GM18907 (cell line): ENCODE results near the gene PROCA1.

Experiments
- ATAC-seq: cut with Tn5 transposase; IDR thresholded peaks from one replicate; pipeline ENCODE4 v1.9.1; 2021; ENCODE audit warnings: mild to moderate bottlenecking, moderate library complexity; ENCODE audit not compliant: unreplicated experiment

PROCA1 gene

GRCh38 chr17:28712705-28713415 lies 1.2 kb upstream of the PROCA1 start:
- ATAC-seq, result no peak

- peak; percentile 23 for ATAC-seq
These were observed 480 bp upstream of the PROCA1 start for GRCh38 chr17:28712032-28712704.

- ATAC-seq, result peak; percentile 70
These were observed 596 bp downstream of the PROCA1 start for GRCh38 chr17:28710861-28711722.

- no peak for ATAC-seq
These were observed 4.4 kb downstream of the PROCA1 start for GRCh38 chr17:28707339-28707720.

- ATAC-seq, result no peak
These were observed 5.0 kb downstream of the PROCA1 start for GRCh38 chr17:28706471-28707338.

- no peak for ATAC-seq
These were observed 5.9 kb downstream of the PROCA1 start for GRCh38 chr17:28705728-28706334.

- ATAC-seq, result no peak
These were observed 6.5 kb downstream of the PROCA1 start for GRCh38 chr17:28705074-28705659.

GRCh38 chr17:28704219-28704858 lies 7.3 kb downstream of the PROCA1 start:
- no peak for ATAC-seq

GRCh38 chr17:28703552-28704218 lies 8.0 kb downstream of the PROCA1 start:
- no peak for ATAC-seq

- ATAC-seq, result no peak
These were observed 8.9 kb downstream of the PROCA1 start for GRCh38 chr17:28702752-28703150.

- ATAC-seq, result no peak
These were observed 9.5 kb downstream of the PROCA1 start for GRCh38 chr17:28702026-28702751.

- ATAC-seq, result no peak
These were observed 10.7 kb downstream of the PROCA1 start for GRCh38 chr17:28700830-28701492.

GRCh38 chr17:28700278-28700677 lies 11.4 kb downstream of the PROCA1 start:
- ATAC-seq, result no peak

GRCh38 chr17:28698253-28698941 lies 13.3 kb downstream of the PROCA1 start:
- ATAC-seq, result no peak

- no peak for ATAC-seq
These were observed 17.8 kb downstream of the PROCA1 start for GRCh38 chr17:28693869-28694268.

- no peak for ATAC-seq
These were observed 22.7 kb downstream of the PROCA1 start for GRCh38 chr17:28689011-28689410.

GRCh38 chr17:28688481-28688880 lies 23.2 kb downstream of the PROCA1 start:
- ATAC-seq, result no peak
